B cell (primary cell): ENCODE measurements around the gene SLC39A3. TPM values are rescaled to one million over a fixed set of nuclear protein-coding genes. Genes with fewer than 3 reads are reported as not detected.

Experiments used
- ATAC-seq: fragments of 200-7000 bp; cut with Tn5 transposase; one replicate; pipeline ENCODE4 v1.10.0; 2021; ENCODE audit warnings: low read depth, mild to moderate bottlenecking, moderate number of reproducible peaks, moderate library complexity
- CTCF ChIA-PET: fragments of 350-600 bp; sonication (Branson Sonifier 250); formaldehyde crosslinking; loops from one replicate; lab custom pipeline; 2021; ENCODE audit warnings: antibody characterized with exemption, inconsistent platforms; lab: Charles Lee
- POLR2A ChIA-PET: fragments of 350-600 bp; sonication (Branson Sonifier 250); formaldehyde crosslinking; loops from one replicate; lab custom pipeline; 2021; ENCODE audit warnings: antibody characterized with exemption; lab: Charles Lee
- DNase-seq: peaks from one replicate; pipeline ENCODE4 v3.0.0; 2013
- H2AFZ ChIP-seq: 2 replicates; pipeline ENCODE4 v1.6.1; 2012; ENCODE audit warnings: mild to moderate bottlenecking, low read depth, low read length; ENCODE audit not compliant: insufficient read depth, poor library complexity, severe bottlenecking
- H3K27ac ChIP-seq, 2 donors: 1 replicate in 1 of 2; 2 replicates in 1 of 2; pipeline ENCODE4 v1.5.1; 2012 to 2013; ENCODE audit warnings: low read length in 2 of 2, mild to moderate bottlenecking in 2 of 2, moderate library complexity in 1 of 2
- H3K27me3 ChIP-seq, 4 experiments: fragments of 200-600 bp in 1 of 4; sonication (generic) in 1 of 4; replicated peaks in 1 of 4; 1 replicate in 2 of 4; 2 replicates in 2 of 4; pipeline versions ENCODE4 v1.6.1 to v1.7.0; 2013 to 2016; ENCODE audit warnings: low read length in 3 of 4, mild to moderate bottlenecking in 2 of 4, mixed read lengths in 1 of 4, moderate library complexity in 1 of 4; ENCODE audit not compliant: insufficient read depth in 4 of 4, control insufficient read depth in 3 of 4; ENCODE audit errors: control extremely low read depth in 1 of 4
- H3K36me3 ChIP-seq, 2 experiments: replicated peaks in 1 of 2; 1 replicate in 1 of 2; 2 replicates in 1 of 2; pipeline versions ENCODE4 v1.6.1 to v1.7.1; 2013; ENCODE audit warnings: low read length in 1 of 2; ENCODE audit not compliant: insufficient read depth in 2 of 2, control insufficient read depth in 1 of 2; ENCODE audit errors: control extremely low read depth in 1 of 2, extremely low read depth in 1 of 2
- H3K4me1 ChIP-seq, 2 donors: fragments of 200-600 bp in 1 of 2; sonication (generic) in 1 of 2; 1 replicate in 1 of 2; 2 replicates in 1 of 2; pipeline versions ENCODE4 v1.5.1 to v1.6.1; 2013 to 2017; ENCODE audit warnings: low read length in 2 of 2; ENCODE audit not compliant: control insufficient read depth in 2 of 2, insufficient read depth in 2 of 2
- H3K4me2 ChIP-seq: replicated peaks from 2 replicates; pipeline ENCODE3; 2012; ENCODE audit warnings: mild to moderate bottlenecking, low read depth, low read length; ENCODE audit not compliant: poor library complexity, severe bottlenecking
- H3K4me3 ChIP-seq, 5 experiments: fragments of 200-600 bp in 1 of 5; sonication (generic) in 1 of 5; 1 replicate in 3 of 5; 2 replicates in 2 of 5; pipeline versions ENCODE4 v1.5.1 to v1.7.0; 2011 to 2016; ENCODE audit warnings: low read length in 4 of 5, mild to moderate bottlenecking in 4 of 5, low read depth in 2 of 5, control low read depth in 1 of 5, moderate library complexity in 1 of 5; ENCODE audit not compliant: insufficient read depth in 1 of 5; ENCODE audit errors: control extremely low read depth in 1 of 5, extremely low read depth in 1 of 5
- H3K79me2 ChIP-seq: fragments of 200-600 bp; sonication (generic); one replicate; pipeline ENCODE4 v1.6.0; 2016; ENCODE audit warnings: low read length; ENCODE audit not compliant: control insufficient read depth, insufficient read depth
- H3K9ac ChIP-seq: fragments of 200-600 bp; sonication (generic); 2 replicates; pipeline ENCODE4 v1.6.1; 2017; ENCODE audit warnings: mild to moderate bottlenecking, low read length, moderate library complexity
- H3K9me3 ChIP-seq, 3 donors: one replicate each; pipeline versions ENCODE4 v1.6.1 to v1.7.1; 2013; ENCODE audit warnings: low read length in 2 of 3; ENCODE audit not compliant: control insufficient read depth in 2 of 3, insufficient read depth in 1 of 3; ENCODE audit errors: control extremely low read depth in 1 of 3
- H4K20me1 ChIP-seq: 2 replicates; pipeline ENCODE4 v1.6.0; 2012; ENCODE audit warnings: mild to moderate bottlenecking, low read length; ENCODE audit not compliant: insufficient read depth, control insufficient read depth, poor library complexity, severe bottlenecking
- H3K27ac Mint-ChIP-seq: one replicate; pipeline ENCODE4 v1.8.0; 2021; ENCODE audit warnings: mixed read lengths
- H3K27me3 Mint-ChIP-seq: one replicate; pipeline ENCODE4 v1.8.0; 2021; ENCODE audit warnings: mixed read lengths
- H3K4me1 Mint-ChIP-seq: one replicate; pipeline ENCODE4 v1.8.0; 2021; ENCODE audit warnings: mixed read lengths
- H3K4me3 Mint-ChIP-seq: one replicate; pipeline ENCODE4 v1.8.0; 2021; ENCODE audit warnings: mixed read lengths
- H3K9me3 Mint-ChIP-seq: one replicate; pipeline ENCODE4 v1.8.0; 2022; ENCODE audit warnings: mixed read lengths; ENCODE audit not compliant: insufficient read depth
- CTCF ChIP-seq: fragments of 200-600 bp; IDR thresholded peaks from one replicate; pipeline ENCODE4 v1.8.0; 2022; ENCODE audit warnings: antibody characterized with exemption, mild to moderate bottlenecking
- EZH2 ChIP-seq: IDR thresholded peaks from 2 replicates; pipeline ENCODE4 v1.6.1; 2012; ENCODE audit warnings: borderline replicate concordance, low read depth, mild to moderate bottlenecking, moderate library complexity, low read length; ENCODE audit not compliant: insufficient read depth, poor library complexity, severe bottlenecking
- WGBS: methylation state at CpG from one replicate; pipeline ENCODE4 v1.1.5; 2013; ENCODE audit warnings: missing lambda C conversion rate; ENCODE audit not compliant: insufficient coverage; 5-methylcytosine and 5-hydroxymethylcytosine counted together
- intact Hi-C: fragments of 100-400 bp; cut with micrococcal nuclease; formaldehyde crosslinking; loops from one replicate; pipeline ENCODE4 v1.10.0; 2022
- polyA plus RNA-seq: library from polyadenylated mRNA; depleted of rRNA; stranded (reverse); fragments of >200 nt; gene quantifications from 2 replicates; pipeline ENCODE4 v1.2.3, GENCODE V29; 2012
- total RNA-seq, 2 donors: library from RNA; stranded (reverse); fragments of 120-200 nt in 1 of 2; gene quantifications; 1 replicate in 1 of 2; 2 replicates in 1 of 2; pipeline versions ENCODE4 v1.2.3 to v1.2.4, GENCODE V29; 2013 to 2022

SLC39A3 gene
- total and polyA plus RNA-seq, 2 donors (not counting 1 experiment from before 2014, with no cell fraction given) = 36.4 to 37.6 TPM

- CTCF ChIA-PET = interaction anchor here (1.3 kb wide), 1 partner anchor 33 kb away, joined by 6 read pairs; no protein-coding TSS in a partner anchor
- H3K27me3 Mint-ChIP-seq = no peaks in the 10 kb centered on the region
- Histone ChIP-seq H3K9ac (no peak overlapping the region), H3K79me2 (peaks cover 5% of the 10 kb centered on the region), H2AFZ (no peak overlapping the region), H3K4me3 (no peak overlapping the region), H3K27me3 (peaks cover 0 to 12% (median 5%) of the 10 kb centered on the region in 4 experiments), H3K9me3 (peaks cover 0 to 25% (median 10%) of the 10 kb centered on the region in 3 donors), H3K27ac (no peak overlapping the region), H4K20me1 (peaks cover 8% of the 10 kb centered on the region), H3K4me2 (peak overlapping the region; percentile 8), H3K36me3 (peaks cover 0 to 4% of the 10 kb centered on the region in 2 experiments), H3K4me1 (peaks cover 27 to 39% of the 10 kb centered on the region in 2 donors)
- POLR2A ChIA-PET = no interaction called here
- TF ChIP-seq EZH2 = no peak
- no peak for TF ChIP-seq CTCF
- H3K4me1 Mint-ChIP-seq = peaks cover 33% of the 10 kb centered on the region
- ATAC-seq (no peak), DNase-seq (no peak)
- intact Hi-C loops = no loop called here
- no peak overlapping the region for H3K27ac Mint-ChIP-seq
- H3K4me3 Mint-ChIP-seq = no peak overlapping the region
- peaks cover 5% of the 10 kb centered on the region for H3K9me3 Mint-ChIP-seq
- WGBS = 97% methylated on average over 40 of the region's 51 CpGs
Measured at GRCh38 chr19:2716722-2717637, 22.8 kb downstream of the SLC39A3 start.

GRCh38 chr19:2716275-2716650 is 23.6 kb downstream of the SLC39A3 start:
- H3K4me2 ChIP-seq = no peak overlapping the region
- peaks cover 0 to 7% (median 2%) of the 10 kb centered on the region in 4 experiments for H3K27me3 ChIP-seq
- ATAC-seq = no peak
- H3K9me3 ChIP-seq = peaks cover 0 to 28% (median 10%) of the 10 kb centered on the region in 3 donors
- peaks cover 28 to 40% of the 10 kb centered on the region in 2 donors for H3K4me1 ChIP-seq
- no peak overlapping the region for H2AFZ ChIP-seq
- H3K27ac ChIP-seq = no peak overlapping the region
- no peak overlapping the region for H3K4me3 ChIP-seq
- no peak overlapping the region for H3K9ac ChIP-seq
- Mint-ChIP-seq H3K27me3 (no peaks in the 10 kb centered on the region), H3K4me1 (peaks cover 36% of the 10 kb centered on the region), H3K27ac (no peak overlapping the region), H3K4me3 (no peak overlapping the region), H3K9me3 (peaks cover 5% of the 10 kb centered on the region)
- intact Hi-C loops = no loop called here
- 89% methylated on average over 16 of the region's 19 CpGs for WGBS
- DNase-seq = no peak
- peaks cover 8% of the 10 kb centered on the region for H4K20me1 ChIP-seq
- TF ChIP-seq EZH2 (no peak), CTCF (no peak)
- POLR2A ChIA-PET = no interaction called here
- H3K79me2 ChIP-seq = no peaks in the 10 kb centered on the region
- peaks cover 0 to 4% of the 10 kb centered on the region in 2 experiments for H3K36me3 ChIP-seq
- CTCF ChIA-PET = no interaction called here
